ENCODE results near the gene KCTD11.

The KCTD11 gene

DNA sequence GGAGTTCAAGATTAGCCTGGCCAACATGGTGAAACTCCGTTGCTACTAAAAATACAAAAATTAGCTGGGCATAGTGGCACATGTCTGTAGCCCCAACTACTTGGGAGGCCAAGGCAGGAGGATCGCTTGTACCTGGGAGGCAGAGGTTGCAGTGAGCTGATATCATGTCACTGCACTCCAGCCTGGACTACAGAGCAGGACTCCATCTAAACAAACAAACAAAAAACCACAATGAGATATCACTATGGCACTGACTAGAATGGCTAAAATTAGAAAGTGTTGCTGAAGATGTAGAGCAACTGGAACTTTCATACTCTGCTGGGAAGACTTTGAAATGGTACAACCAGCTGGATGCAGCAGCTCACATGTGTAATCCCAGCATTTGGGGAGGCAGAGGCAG lies 22.4 kb downstream of the KCTD11 start:
- no peak for FAIRE-seq

DNA sequence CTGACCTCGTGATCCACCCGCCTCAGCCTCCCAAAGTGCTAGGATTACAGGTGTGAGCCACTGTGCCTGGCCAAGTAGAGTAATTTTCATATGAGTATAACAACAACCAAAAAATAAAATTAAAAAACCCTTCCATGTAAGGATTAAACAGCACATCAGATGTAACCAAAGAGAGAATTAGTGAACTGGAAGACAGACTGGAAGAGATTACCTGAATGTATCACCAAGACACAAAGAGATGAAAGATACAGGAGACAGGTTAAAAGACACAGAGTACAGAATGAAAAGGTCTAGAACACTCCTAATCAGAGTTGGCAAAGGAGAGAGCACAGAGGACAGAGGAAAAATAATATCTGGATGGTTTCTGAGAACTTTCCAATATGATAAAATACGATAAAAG lies 27.2 kb downstream of the KCTD11 start:
- DNase-seq (ENCODE audit: low spot score) (no peak), FAIRE-seq (no peak)

More for the DNA sequence above, 22.4 kb downstream of the KCTD11 start:
- no peak for DNase-seq (ENCODE audit: low spot score)

DNA sequence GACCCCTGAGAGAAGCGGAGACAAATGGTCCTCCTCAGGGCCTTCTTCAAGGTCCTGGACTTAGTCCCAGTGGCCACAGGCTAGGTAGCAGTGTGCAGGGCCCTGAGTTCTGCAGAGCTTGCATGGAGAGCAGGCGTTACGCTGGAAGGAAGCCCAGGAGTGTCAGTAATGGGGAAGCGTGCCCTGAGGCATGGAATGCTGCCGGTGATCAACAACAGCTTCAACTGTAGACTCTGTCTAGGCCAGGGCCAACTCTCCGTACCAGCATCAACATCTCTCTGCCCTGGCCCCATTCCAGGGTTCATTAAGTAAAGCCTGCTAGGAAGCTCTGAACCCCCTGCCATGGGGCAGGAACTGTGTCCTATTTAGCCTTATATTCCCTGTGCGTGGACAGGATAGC lies 28.4 kb downstream of the KCTD11 start:
- FAIRE-seq (no peak), DNase-seq (ENCODE audit: low spot score) (no peak)

DNA sequence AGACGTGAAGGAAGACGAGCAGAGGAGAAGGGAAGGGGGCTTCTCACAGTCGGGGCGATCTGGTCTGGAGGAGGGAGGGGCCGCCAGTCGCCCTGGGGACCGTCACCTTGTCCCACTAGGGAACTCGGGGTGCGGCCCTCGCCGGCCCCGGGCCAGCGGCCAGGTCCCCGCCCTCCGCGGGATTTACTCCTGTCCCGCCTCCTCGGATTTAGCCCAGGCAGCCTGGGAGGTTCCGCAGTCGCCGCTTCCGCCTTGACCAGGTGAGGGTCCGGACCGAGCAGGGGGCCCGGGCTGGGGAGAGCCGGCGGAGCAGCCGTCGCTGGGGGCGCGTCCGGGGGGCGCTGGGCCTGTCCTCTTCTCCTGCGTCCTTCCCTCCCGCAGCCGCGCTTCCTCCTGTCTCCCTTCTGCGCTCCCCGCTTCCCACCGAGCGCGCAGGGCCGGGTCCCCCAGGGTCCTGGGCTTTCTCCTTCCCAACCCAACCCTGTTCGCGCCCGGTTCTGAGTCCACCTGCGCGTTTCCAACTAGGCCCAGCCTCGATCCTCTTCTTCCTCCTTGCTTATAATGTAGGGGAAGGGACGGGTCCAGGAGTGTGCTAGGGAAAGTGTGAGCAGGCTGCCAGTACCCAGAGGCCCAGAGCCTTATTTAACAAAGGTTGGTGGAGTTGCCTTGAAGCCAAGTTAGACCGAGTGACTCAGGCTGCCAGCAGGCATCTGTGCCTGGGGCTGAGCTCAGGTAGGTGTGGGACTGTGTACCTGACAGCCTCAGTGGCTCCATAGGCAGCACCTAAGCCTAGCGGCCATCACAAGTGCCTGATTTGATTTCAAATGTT lies 29.1 kb downstream of the KCTD11 start, which contains the start of gene TNK1:
TNK1 (plus strand) TSS at position 235 of the 829 bp plus-strand sequence. CDS start 1,838 bp downstream, outside the sequence.
- DNase-seq (ENCODE audit: low spot score) (no peak), FAIRE-seq (no peak)

DNA sequence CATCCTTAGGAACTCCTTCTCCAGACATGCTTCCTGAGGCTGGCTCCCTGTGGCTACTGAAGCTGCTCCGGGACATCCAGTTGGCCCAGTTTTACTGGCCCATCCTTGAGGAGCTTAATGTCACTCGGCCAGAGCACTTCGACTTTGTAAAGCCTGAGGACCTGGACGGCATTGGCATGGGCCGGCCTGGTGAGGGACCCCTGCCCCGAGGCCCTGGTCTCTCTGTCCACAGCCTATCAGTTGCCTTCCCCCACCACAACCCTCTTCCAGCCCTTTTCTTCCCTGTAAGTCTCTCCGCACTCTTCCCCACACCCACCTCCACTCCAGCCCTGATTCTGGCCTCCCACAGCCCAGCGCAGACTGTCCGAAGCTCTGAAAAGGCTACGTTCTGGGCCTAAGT lies 30.9 kb downstream of the KCTD11 start:
- DNase-seq (ENCODE audit: low spot score): no peak
- no peak for FAIRE-seq

DNA sequence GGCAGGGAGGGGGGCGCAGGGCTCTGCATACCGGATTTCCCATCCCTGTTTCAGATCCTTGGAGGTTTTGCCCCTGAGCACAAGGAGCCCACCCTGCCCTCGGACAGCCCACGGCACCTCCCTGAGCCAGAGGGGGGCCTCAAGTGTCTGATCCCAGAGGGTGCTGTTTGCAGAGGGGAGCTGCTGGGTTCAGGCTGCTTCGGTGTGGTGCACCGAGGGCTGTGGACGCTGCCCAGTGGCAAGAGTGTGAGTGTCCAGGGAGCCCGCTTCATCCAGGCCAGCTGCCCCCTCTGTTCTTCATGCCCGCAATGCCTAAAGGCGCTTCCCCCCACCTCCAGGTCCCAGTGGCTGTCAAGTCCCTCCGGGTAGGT lies 31.4 kb downstream of the KCTD11 start:
- DNase-seq (ENCODE audit: low spot score) (no peak), FAIRE-seq (no peak)

DNA sequence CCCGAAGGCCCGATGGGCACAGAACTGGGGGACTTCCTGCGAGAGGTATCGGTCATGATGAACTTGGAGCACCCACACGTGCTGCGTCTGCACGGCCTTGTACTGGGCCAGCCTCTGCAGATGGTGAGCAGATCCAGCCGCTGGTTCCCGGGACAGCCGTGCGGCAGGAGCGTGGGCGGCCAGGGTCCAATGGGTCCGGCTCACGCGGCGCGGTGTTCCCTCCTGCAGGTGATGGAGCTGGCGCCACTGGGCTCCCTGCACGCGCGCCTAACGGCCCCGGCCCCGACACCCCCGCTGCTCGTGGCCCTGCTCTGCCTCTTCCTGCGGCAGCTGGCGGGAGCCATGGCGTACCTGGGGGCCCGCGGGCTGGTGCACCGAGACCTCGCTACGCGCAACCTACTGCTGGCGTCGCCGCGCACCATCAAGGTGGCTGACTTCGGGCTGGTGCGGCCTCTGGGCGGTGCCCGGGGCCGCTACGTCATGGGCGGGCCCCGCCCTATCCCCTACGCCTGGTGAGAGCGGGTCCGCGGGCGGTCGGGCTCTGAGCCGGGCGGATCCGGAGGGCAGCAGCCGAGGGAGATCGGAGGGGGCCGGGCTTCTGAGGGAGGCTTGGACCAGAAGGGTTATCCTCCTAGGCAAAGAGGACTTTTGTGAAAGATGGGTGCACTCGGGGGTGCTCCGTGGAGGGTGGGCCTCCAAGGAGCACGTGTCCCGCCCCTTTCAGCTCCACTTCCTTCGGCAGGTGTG lies 32.0 kb downstream of the KCTD11 start:
- no peak for FAIRE-seq
- no peak for DNase-seq (ENCODE audit: low spot score)

DNA sequence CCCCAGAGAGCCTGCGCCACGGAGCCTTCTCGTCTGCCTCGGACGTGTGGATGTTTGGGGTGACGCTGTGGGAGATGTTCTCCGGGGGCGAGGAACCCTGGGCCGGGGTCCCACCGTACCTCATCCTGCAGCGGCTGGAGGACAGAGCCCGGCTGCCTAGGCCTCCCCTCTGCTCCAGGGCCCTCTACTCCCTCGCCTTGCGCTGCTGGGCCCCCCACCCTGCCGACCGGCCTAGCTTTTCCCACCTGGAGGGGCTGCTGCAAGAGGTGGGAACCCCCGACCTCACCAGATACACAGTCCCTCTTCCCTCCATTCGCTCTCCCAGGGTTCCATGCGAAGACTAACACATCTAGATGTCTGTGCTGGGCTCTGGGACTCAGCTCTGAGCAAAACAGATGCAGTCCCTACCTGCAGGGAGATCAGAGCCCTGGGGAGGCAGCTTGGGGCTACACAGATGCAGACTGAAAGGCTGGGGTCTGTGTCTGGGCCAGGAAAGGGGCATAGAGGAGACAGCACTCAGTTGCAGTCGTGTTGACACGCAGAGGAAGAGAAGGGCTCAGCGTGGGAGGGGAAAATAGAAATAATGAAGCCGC lies 32.6 kb downstream of the KCTD11 start:
- FAIRE-seq: no peak
- DNase-seq (ENCODE audit: low spot score): no peak

DNA sequence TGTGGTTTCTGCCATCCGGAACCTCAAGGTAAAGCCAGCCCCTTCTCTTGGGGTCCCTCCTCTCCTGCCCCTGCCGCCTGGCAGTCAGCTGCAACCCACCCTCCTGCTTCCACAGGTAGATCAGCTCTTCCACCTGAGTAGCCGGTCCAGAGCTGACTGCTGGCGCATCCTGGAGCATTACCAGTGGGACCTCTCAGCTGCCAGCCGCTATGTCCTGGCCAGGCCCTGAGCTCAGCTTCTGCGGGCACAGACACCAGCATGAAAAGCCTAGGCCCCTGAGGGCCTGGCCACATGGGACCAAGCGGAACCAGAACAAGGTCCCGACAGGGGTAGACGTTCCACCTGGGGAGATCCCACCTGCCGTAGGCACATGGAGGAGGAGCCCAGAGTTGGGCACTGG lies 36.9 kb downstream of the KCTD11 start:
- FAIRE-seq (no peak), DNase-seq (ENCODE audit: low spot score) (no peak)

DNA sequence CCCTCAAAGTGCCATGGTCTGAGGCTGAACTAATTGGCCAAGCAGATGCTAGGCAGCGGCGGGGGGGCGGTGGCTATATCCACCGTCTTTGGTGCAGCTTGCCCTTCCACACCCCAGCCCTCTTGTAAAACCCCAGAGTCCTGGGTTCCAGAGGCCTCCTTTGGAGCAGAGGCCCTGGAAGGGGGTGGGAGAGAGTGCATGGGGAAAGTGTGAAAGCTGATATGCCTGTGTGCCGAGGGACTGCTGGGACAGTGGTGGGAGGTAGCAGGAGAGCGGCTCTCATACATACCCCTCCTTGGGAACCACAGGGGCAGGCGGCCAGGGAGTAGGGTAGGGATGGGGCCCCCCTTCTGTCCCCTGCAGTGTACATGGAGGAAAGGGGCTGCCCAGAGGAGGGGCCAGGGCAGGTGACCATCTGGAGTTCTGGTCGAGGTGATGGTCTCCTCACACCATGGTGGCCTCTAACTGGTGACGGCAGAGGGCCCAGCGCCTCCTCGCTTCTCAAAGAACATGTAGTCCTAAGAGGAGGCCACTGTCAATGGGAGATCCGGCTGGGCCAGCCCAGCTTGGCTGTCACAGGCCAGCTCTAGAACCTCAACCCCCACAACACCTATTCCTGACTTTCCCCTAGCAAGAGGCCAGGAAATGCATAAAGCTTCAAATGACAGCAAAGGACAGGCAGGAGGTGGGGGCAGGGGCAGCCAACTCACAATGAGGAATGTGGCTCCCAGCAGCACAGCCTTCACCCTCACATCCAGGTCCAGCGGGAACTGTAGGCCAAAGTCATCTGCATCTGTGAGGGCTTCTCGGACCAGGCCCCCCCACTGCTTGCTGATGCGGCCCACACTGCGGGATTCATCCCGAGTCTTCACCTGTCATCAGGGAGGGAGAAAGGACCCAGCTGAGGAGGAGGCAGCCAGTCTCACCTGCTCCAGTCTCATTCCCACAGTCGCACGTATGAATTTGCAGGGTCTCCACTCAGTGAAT lies 38.3 kb downstream of the KCTD11 start:
- DNase-seq (ENCODE audit: low spot score): no peak
- FAIRE-seq: no peak

DNA sequence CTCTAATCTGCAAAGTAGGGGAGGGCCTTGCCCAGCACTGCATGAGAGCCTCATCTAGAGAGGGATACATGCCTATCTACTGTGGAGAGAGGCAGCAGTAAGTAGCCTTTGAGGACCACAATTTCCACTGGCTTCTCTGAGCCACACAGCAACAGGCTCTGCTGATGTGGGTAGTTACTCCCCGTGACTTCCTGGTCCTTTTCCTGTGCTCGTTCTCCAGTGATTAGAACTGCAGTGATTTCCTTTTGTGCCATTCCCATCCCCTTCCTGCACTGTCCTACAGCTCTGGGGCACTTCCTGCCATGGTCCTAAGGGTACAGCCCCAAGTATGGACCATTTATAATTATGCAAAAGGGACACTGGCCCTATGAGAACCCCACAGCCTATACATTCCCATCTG lies 39.3 kb downstream of the KCTD11 start:
- no peak for FAIRE-seq
- no peak for DNase-seq (ENCODE audit: low spot score)

DNA sequence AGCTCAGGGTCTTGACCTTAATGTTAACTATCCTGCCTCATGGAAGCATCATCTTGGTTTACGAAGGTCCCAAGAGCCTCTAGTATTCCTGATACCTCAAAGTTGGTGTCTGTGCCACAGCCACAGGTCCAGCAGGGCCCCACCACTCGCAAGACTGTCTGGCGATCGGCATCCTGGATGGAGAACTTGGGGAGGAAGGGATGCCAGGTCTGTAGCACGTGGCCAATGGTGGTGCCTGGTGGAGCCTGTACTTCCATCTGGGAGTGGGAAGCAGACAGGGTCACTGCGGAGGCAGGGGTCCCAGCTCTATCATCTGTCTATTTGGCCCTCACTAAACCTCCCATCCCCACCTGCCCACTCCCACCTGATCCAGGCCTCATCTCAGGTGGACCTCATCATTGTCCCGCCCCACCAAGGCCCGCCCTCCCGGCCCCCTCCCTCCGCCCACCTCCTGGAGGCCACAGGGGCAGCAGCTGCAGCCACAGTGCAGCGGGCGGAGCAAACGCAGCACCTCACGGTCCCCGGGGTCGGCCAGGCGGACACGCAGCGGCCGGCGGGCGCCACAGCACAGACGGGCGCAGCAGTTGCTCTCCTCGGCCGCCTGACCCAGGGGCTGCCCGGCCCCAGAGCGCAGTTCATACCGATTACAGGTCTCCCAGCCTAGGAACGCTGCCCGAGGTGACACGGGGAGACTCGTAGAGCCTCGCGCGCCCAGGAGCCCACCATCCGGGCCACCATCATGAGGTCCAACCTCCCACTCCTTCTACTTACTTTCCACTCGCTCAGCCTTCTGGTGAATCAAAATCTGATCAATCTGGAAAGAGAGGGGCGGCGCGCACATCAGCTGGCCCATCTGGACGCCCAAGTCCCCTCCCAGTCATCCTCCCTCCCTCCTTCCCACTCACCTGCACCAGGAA lies 41.0 kb downstream of the KCTD11 start:
- FAIRE-seq: no peak
- no peak for DNase-seq (ENCODE audit: low spot score)

DNA sequence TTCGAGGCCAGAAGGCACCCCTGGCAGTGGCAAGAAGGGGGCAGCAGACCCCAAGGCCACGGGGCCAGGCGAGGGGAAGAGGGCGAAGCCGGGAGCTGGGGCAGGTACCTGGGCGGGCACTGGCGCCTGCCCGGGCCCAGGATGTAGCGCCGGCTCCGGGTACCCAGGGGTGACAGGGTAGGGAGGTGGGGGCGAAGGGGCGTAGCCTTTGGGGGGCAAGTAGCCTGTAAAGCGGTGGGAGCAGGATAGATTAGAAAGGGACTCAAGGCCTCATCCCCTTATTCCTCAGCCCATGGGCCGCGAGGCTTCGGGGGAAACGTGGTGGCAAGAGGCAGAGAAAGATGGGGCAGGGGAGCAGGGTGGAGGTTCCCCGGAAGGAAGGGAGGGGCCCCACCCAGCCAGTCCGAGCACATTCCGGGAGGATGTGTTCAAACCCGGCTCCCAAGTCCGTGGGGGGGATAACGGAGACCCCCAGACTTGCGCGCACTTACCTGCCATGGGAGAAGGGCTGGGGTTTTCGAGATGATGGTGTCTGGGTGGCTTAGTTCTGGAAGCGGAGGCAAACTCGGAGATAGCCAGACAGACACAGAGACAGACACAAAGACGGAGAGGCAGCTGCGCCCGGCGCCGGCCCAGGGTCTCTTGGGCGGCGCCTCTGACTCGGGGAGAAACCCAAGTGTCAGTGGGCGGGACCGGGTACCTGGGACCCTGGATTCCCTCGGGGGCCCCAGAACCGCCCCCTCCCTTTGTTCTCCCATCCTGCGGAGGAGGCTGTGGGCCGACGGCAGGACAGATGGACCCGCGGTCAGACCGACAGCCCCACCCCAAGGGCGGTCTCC lies 41.9 kb downstream of the KCTD11 start:
- DNase-seq (ENCODE audit: low spot score) (no peak), FAIRE-seq (no peak)

DNA sequence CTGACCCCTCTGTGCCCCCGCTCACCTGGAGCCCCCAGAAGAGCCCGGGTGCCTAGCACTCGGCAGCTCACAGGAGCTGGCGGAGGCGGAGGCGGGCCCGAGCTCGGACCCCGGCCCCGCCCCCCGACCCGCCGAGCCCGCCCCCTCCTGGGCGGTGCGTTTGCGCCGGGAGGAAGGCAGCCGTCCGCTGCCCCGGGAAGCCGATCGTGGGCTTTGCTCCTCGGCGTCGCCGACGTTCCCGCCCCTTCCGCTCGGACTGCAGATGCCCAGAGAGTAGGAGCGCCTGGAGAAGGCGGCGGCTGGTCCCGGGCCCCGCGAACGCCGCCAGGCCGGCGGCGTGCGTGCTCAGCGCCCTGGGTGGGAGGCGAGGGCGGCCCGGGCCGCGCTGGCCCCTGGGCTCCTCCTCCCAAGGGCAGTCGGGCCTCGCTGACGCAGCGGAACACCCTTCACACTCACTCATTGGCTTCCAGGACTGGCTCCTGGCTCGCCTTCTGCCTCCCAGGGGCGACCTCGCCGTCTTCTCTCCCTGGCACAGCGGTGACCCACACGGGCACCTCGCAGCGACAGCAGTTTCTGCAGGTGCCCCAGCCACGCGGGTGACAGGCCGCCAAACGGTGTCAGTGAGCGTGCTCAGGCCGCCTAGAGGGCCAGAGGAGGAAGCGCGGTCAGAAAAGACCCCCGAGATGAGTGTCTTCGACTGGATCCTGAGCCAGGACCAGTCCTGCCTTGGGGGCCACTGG lies 42.7 kb downstream of the KCTD11 start, which contains the start of gene PLSCR3:
PLSCR3 (minus strand) TSS at position 74 of the 740 bp plus-strand sequence. CDS start 415 bp downstream, outside the sequence.
- DNase-seq (ENCODE audit: low spot score) (peak; percentile 74), FAIRE-seq (no peak)

DNA sequence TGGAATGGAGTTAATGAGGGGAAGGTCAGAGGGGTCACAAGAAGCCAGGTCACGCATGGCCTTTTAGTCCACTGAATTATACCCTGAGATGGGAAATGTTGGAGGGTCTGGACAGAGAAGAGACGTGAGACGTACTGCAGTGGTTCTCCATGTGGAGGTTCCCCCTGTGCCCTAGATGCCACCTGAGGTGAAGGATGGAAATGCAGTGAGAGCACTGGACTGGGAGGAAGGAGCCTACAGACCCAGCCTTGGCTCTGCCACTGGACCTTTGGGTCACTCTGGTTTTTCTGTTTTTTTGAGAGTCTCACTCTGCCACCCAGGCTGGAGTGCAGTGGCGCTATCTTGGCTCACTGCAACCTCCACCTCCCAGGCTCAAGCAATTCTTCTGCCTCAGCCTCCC lies 44.2 kb downstream of the KCTD11 start:
- no peak for DNase-seq (ENCODE audit: low spot score)
- no peak for FAIRE-seq

DNA sequence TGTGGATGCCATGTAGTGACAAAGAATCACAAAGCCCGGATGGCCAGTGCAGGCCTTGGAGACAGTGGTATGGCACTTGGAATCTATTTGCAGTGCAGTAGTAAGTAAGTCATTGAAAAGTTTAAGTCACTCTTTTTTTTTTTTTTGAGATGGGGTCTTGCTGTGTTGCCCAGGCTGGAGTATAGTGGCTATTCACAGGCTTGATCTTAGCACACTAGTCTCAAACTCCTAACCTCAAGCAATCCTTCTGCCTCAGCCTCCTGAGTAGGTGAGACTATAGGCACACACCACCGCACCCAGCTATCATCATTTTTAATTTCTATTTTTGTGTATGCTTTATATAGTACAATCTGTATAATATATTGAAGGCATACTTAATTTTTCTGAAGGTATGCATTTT lies 46.6 kb downstream of the KCTD11 start:
- no peak for FAIRE-seq

DNA sequence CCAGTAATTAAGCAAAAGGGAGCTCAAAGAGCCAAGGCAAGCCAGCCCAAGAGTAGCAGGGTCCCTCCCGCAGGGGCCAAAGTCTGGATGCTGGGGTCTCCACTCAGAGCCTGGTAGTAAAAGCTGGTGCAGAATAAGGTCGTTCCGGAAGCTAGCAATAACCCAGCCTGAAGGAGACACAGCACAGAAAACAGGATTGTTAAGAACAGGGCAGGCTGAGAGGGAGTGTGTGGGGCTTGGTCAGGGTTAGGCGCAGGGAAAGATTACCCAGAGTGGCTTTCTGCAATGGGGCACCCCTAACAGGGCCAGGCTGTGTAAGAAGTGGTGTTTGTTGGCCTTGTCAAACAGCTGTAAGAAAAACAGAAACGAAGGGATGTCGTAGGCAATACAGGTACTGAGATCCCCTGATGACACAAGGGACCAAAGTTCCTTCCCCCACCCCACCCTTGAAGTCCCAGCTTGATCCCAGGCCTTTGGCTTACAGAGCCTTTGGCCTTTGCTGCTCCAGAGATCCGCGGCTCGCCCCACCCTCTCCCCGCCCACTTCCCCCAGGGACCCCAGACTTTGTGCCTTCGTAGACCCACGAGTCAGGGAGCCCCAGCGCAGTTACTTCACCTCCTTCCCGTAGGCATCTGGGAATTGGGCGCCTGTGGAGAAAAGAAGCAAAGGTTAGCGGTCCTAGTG lies 51.2 kb downstream of the KCTD11 start:
- FAIRE-seq: no peak

More for the DNA sequence above, 46.6 kb downstream of the KCTD11 start:
- no peak for DNase-seq (ENCODE audit: low spot score)

DNA sequence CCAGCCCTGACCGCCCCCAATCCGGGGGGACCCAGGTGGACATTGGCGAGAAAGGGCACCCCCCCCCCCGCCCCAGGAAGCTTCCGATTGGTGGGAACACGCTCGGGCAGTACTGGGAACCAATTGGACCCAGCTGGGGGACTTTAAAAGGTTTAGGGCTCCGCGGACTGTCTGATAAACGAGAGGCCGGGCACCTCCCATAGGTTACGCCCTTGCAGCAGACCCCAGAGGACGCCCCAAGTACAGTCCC lies 51.7 kb downstream of the KCTD11 start:
- DNase-seq (ENCODE audit: low spot score) (no peak), FAIRE-seq (no peak)

More for the DNA sequence above, 51.2 kb downstream of the KCTD11 start:
- no peak for DNase-seq (ENCODE audit: low spot score)
